A549 treated with DMSO at 1 μM for 4 hours (cell line): ENCODE data around the gene OTUD6A. TPM values are rescaled to one million over a fixed set of nuclear protein-coding genes. Genes with fewer than 3 reads are reported as not detected.

Source experiments
- total RNA-seq: library from RNA; stranded (reverse); fragments of 200-300 nt; extraction: Qiagen RNA extraction; gene quantifications from 5 replicates; pipeline ENCODE4 v1.2.3, GENCODE V29; 2022; ENCODE audit warnings: low read depth

The OTUD6A gene
- not detected in 5 replicates for total RNA-seq

GRCh38 chrX:70062076-70062475 lies at the start of gene OTUD6A:
Gene OTUD6A, plus strand, starts transcription at chrX:70062457. Its CDS starts 68 bp downstream, at chrX:70062525.

GRCh38 chrX:70049925-70050324 lies 12.3 kb upstream of the OTUD6A start, which contains the start of gene AWAT2:
Gene AWAT2, minus strand, starts transcription at chrX:70049938. Its CDS starts 6 bp downstream, at chrX:70049932.

Other genes with a start within 250 kb of the OTUD6A start
- not detected in 5 replicates for gene AWAT2, start 12.5 kb upstream of the OTUD6A start, total RNA-seq
- 57.9 to 70.7 TPM (median 66.1 TPM) in 5 replicates for gene IGBP1, start 71.0 kb downstream of the OTUD6A start, total RNA-seq
- gene DGAT2L6, start 115.0 kb downstream of the OTUD6A start, total RNA-seq, result not detected in 5 replicates
- not detected in 5 replicates for gene AWAT1, start 172.2 kb downstream of the OTUD6A start, total RNA-seq
- gene P2RY4, start 197.7 kb downstream of the OTUD6A start, total RNA-seq, result 0.05 TPM in 1 of 5 replicates, not detected in the others
- gene ARR3, start 205.9 kb downstream of the OTUD6A start, total RNA-seq, result not detected in 5 replicates
- not detected in 5 replicates for gene RAB41, start 219.7 kb downstream of the OTUD6A start, total RNA-seq
- 86.7 to 108 TPM (median 89.1 TPM) in 5 replicates for gene PDZD11, start 227.5 kb downstream of the OTUD6A start, total RNA-seq
- gene KIF4A, start 227.6 kb downstream of the OTUD6A start, total RNA-seq, result 23.3 to 32.5 TPM (median 31.5 TPM) in 5 replicates